Measurements from ENCODE around the gene ELFN2. TPM values are rescaled to one million over a fixed set of nuclear protein-coding genes. Genes with fewer than 3 reads are reported as not detected.

The ELFN2 gene
- total RNA-seq, 1 donor from 2014 or later: not detected

GRCh38 chr22:37467391-37467955 lies 40.2 kb upstream of the ELFN2 start:
- intact Hi-C loops (cut with micrococcal nuclease): no loop called here
- H3K27ac Mint-ChIP-seq: no peak overlapping the region

GRCh38 chr22:37464181-37464580 lies 36.9 kb upstream of the ELFN2 start:
- ChIA-PET CTCF (no interaction called here), POLR2A (no interaction called here)
- peaks cover 13% of the 10 kb centered on the region for H3K4me1 Mint-ChIP-seq
- no peak overlapping the region for H3K27ac Mint-ChIP-seq
- H3K27me3 Mint-ChIP-seq: no peaks in the 10 kb centered on the region
- no peak for ATAC-seq (ENCODE audit: low read depth)
- H3K9me3 Mint-ChIP-seq: no peaks in the 10 kb centered on the region
- no peak for TF ChIP-seq CTCF (IDR thresholded peaks at IDR 0.05)
- H3K4me3 Mint-ChIP-seq: no peak overlapping the region
- intact Hi-C loops (cut with micrococcal nuclease): no loop called here
- H3K36me3 Mint-ChIP-seq (ENCODE audit: low read depth): peaks cover 40% of the 10 kb centered on the region
- no peak for DNase-seq

More at GRCh38 chr22:37467391-37467955, 40.2 kb upstream of the ELFN2 start:
- DNase-seq (no peak), ATAC-seq (ENCODE audit: low read depth) (no peak)
- CTCF ChIA-PET: no interaction called here
- TF ChIP-seq CTCF (IDR thresholded peaks at IDR 0.05): no peak
- Mint-ChIP-seq H3K36me3 (ENCODE audit: low read depth) (peaks cover 52% of the 10 kb centered on the region), H3K27me3 (no peaks in the 10 kb centered on the region), H3K4me3 (no peak overlapping the region), H3K9me3 (no peaks in the 10 kb centered on the region), H3K4me1 (peaks cover 13% of the 10 kb centered on the region)
- POLR2A ChIA-PET: no interaction called here

- CTCF ChIA-PET: no interaction called here
Observed at GRCh38 chr22:37462983-37463382, 35.7 kb upstream of the ELFN2 start.

GRCh38 chr22:37462436-37462835 lies 35.2 kb upstream of the ELFN2 start:
- no peaks in the 10 kb centered on the region for H3K27me3 Mint-ChIP-seq
- H3K4me3 Mint-ChIP-seq: no peak overlapping the region
- H3K36me3 Mint-ChIP-seq (ENCODE audit: low read depth): peaks cover 35% of the 10 kb centered on the region
- peaks cover 7% of the 10 kb centered on the region for H3K4me1 Mint-ChIP-seq
- H3K9me3 Mint-ChIP-seq: no peaks in the 10 kb centered on the region
- ATAC-seq (ENCODE audit: low read depth): no peak
- DNase-seq: no peak
- POLR2A ChIA-PET: no interaction called here
- TF ChIP-seq CTCF (IDR thresholded peaks at IDR 0.05): no peak
- CTCF ChIA-PET: interaction anchor here (0.7 kb wide), 1 partner anchor 418 kb away, joined by 3 read pairs; no protein-coding TSS in a partner anchor
- intact Hi-C loops (cut with micrococcal nuclease): no loop called here
- H3K27ac Mint-ChIP-seq: no peak overlapping the region

More at GRCh38 chr22:37462983-37463382, 35.7 kb upstream of the ELFN2 start:
- TF ChIP-seq CTCF (IDR thresholded peaks at IDR 0.05): no peak
- intact Hi-C loops (cut with micrococcal nuclease): no loop called here
- DNase-seq (no peak), ATAC-seq (ENCODE audit: low read depth) (no peak)
- Mint-ChIP-seq H3K27ac (no peak overlapping the region), H3K36me3 (ENCODE audit: low read depth) (peaks cover 35% of the 10 kb centered on the region), H3K27me3 (no peaks in the 10 kb centered on the region), H3K4me1 (peaks cover 8% of the 10 kb centered on the region), H3K4me3 (no peak overlapping the region), H3K9me3 (no peaks in the 10 kb centered on the region)
- POLR2A ChIA-PET: no interaction called here

GRCh38 chr22:37461961-37462360 lies 34.7 kb upstream of the ELFN2 start:
- Mint-ChIP-seq H3K4me1 (peaks cover 7% of the 10 kb centered on the region), H3K9me3 (no peaks in the 10 kb centered on the region), H3K36me3 (ENCODE audit: low read depth) (peaks cover 36% of the 10 kb centered on the region), H3K4me3 (no peak overlapping the region), H3K27me3 (no peaks in the 10 kb centered on the region), H3K27ac (no peak overlapping the region)
- ChIA-PET CTCF (interaction anchor here (0.7 kb wide), 1 partner anchor 418 kb away, joined by 3 read pairs; no protein-coding TSS in a partner anchor), POLR2A (no interaction called here)
- DNase-seq: no peak
- no peak for TF ChIP-seq CTCF (IDR thresholded peaks at IDR 0.05)
- ATAC-seq (ENCODE audit: low read depth): no peak
- intact Hi-C loops (cut with micrococcal nuclease): no loop called here
